SK-N-SH treated with all-trans-retinoic acid at 6 μM for 48 hours (cell line): ENCODE data around the gene PLTP.

Experiments used
- BACH2 ChIP-seq: fragments of 250-450 bp; sonication (Bioruptor Pico); IDR thresholded peaks from 2 replicates; pipeline ENCODE4 v1.9.0; 2021; ENCODE audit warnings: mild to moderate bottlenecking, borderline replicate concordance
- ESRRG ChIP-seq: fragments of 250-450 bp; sonication (Bioruptor Pico); IDR thresholded peaks from 2 replicates; pipeline ENCODE4 v1.6.1; 2021; ENCODE audit warnings: mild to moderate bottlenecking
- GLIS3 ChIP-seq: fragments of 250-450 bp; sonication (Bioruptor Pico); IDR thresholded peaks from 2 replicates; pipeline ENCODE4 v1.5.0; 2020; ENCODE audit warnings: mild to moderate bottlenecking, moderate library complexity
- TCF4 ChIP-seq: fragments of 250-450 bp; sonication (Bioruptor Pico); IDR thresholded peaks from 2 replicates; pipeline ENCODE4 v1.8.0; 2021; ENCODE audit warnings: mild to moderate bottlenecking, moderate library complexity, borderline replicate concordance
- ZFP30 ChIP-seq: fragments of 450-650 bp; formaldehyde crosslinking; IDR thresholded peaks from 2 replicates; pipeline ENCODE4 v1.5.0; 2022; ENCODE audit warnings: mild to moderate bottlenecking, moderate library complexity
- ZNF8 ChIP-seq: fragments of 450-650 bp; formaldehyde crosslinking; IDR thresholded peaks from 2 replicates; pipeline ENCODE4 v1.5.0; 2020; ENCODE audit warnings: mild to moderate bottlenecking, moderate library complexity

DNA sequence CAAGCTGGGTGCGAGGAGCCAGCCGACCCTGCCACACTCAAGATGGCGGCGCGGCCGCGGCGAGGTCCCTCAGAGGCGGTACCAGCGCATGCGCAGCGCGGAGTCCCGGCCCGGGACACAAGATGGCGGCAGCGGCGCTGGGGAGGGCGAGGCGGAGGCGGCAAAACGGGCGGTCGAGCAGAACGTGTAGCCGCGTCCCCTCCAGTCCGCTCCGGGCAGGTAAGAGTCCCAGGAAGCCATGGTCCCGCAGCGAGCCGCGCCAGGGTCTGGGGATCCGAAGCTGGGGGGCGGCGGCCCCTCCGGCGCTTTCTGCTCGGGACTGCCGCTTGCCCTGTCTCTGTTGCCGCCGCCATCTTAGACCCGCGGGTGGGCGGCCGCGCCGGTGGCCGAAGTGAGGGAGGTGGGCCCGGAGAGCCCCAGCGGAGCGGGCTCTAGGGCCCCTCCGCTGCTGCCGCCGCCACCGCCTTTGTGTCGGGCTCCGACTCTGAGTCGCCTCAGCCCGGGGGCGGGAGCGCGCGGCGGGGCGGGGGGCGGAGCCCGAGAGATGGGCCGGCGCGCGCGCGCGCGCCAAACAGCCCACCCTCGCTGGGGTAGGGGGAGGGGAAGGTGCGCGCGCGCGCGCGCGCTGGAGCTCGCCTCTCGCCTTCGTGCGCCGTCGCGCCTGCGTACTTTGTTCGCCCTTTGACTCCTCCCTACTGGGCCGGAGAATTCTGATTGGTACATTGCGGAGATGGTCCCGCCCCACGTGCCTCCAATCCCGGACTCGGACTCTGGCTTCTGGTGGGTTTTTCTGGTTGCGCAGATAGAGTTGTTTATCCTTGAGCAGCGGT is 22.8 kb upstream of the PLTP start, which contains the start of gene PCIF1:
- TF ChIP-seq ESRRG (CRISPR knock-in tag) (no peak), ZNF8 (CRISPR knock-in tag) (no peak; the same call in 1 of the 2 replicates), ZFP30 (CRISPR knock-in tag) (no peak), BACH2 (no peak), GLIS3 (CRISPR knock-in tag) (peak; percentile 93), TCF4 (no peak)
